Hepatocyte (in vitro differentiated cells): ENCODE results near the gene CD55. TPM values are rescaled to one million over a fixed set of nuclear protein-coding genes. Genes with fewer than 3 reads are reported as not detected.
"Not testable (repeated sequence)": the region's sequence is repeated elsewhere in the genome, so short reads cannot be mapped to it uniquely, and the experiment has no call there.

ENCODE experiments used
- DNase-seq: peaks from one replicate; pipeline ENCODE4 v3.0.0-alpha.2; 2016; ENCODE audit warnings: low spot score
- H2AFZ ChIP-seq: fragments of 200-600 bp; sonication (generic); 2 replicates; pipeline ENCODE4 v1.6.0; 2016; ENCODE audit warnings: antibody characterized with exemption, mild to moderate bottlenecking
- H3K27ac ChIP-seq: fragments of 200-600 bp; sonication (generic); 2 replicates; pipeline ENCODE4 v1.5.1; 2016; ENCODE audit warnings: mild to moderate bottlenecking
- H3K27me3 ChIP-seq: fragments of 200-600 bp; sonication (generic); 2 replicates; pipeline ENCODE4 v1.6.1; 2016
- H3K36me3 ChIP-seq: fragments of 200-600 bp; sonication (generic); replicated peaks from 2 replicates; pipeline ENCODE4 v1.5.1; 2016; ENCODE audit warnings: low read depth; ENCODE audit not compliant: insufficient read depth
- H3K4me1 ChIP-seq: fragments of 200-600 bp; sonication (generic); 2 replicates; pipeline ENCODE4 v1.5.1; 2016; ENCODE audit warnings: mild to moderate bottlenecking, moderate library complexity; ENCODE audit not compliant: insufficient read depth
- H3K4me2 ChIP-seq: fragments of 200-600 bp; sonication (generic); 2 replicates; pipeline ENCODE4 v1.6.0; 2016
- H3K4me3 ChIP-seq: fragments of 200-600 bp; sonication (generic); 2 replicates; pipeline ENCODE4 v1.5.1; 2016; ENCODE audit warnings: mild to moderate bottlenecking
- H3K79me2 ChIP-seq: fragments of 200-600 bp; sonication (generic); 2 replicates; pipeline ENCODE4 v1.6.0; 2017; ENCODE audit warnings: mild to moderate bottlenecking
- H3K9me2 ChIP-seq: fragments of 200-600 bp; sonication (generic); replicated peaks from 2 replicates; pipeline ENCODE4 v1.6.0; 2017; ENCODE audit warnings: mild to moderate bottlenecking; ENCODE audit not compliant: insufficient read depth
- H3K9me3 ChIP-seq: fragments of 200-600 bp; sonication (generic); 2 replicates; pipeline ENCODE4 v1.5.1; 2016; ENCODE audit warnings: low read depth, mild to moderate bottlenecking
- H4K20me1 ChIP-seq: fragments of 200-600 bp; sonication (generic); 2 replicates; pipeline ENCODE4 v1.6.0; 2016; ENCODE audit warnings: mild to moderate bottlenecking; ENCODE audit not compliant: insufficient read depth, poor library complexity, severe bottlenecking
- EZH2 ChIP-seq: fragments of 200-600 bp; sonication (generic); IDR thresholded peaks from 2 replicates; pipeline ENCODE4 v1.6.1; 2016; ENCODE audit warnings: antibody characterized with exemption, mild to moderate bottlenecking, borderline replicate concordance
- EZH2phosphoT487 ChIP-seq: fragments of 200-600 bp; sonication (generic); IDR thresholded peaks from one replicate; pipeline ENCODE4 v1.6.1; 2018; ENCODE audit warnings: antibody characterized with exemption, mild to moderate bottlenecking, low read depth, moderate library complexity; ENCODE audit not compliant: unreplicated experiment, severe bottlenecking
- WGBS: methylation state at CpG from one replicate; pipeline ENCODE4 v1.1.6; 2016; ENCODE audit warnings: low lambda C conversion rate; ENCODE audit errors: missing lambda C conversion rate; 5-methylcytosine and 5-hydroxymethylcytosine counted together
- polyA plus RNA-seq: library from polyadenylated mRNA; unstranded; fragments of >200 nt; fragmentation: Nextera tagmentation; extraction: Ambion mirVana; gene quantifications from 2 replicates; pipeline ENCODE4 v1.2.1, GENCODE V29; 2016
- total RNA-seq: library from RNA; depleted of rRNA; stranded (reverse); fragments of >200 nt; gene quantifications from 2 replicates; pipeline ENCODE4 v1.2.3, GENCODE V29; 2014
- TF ChIP-seq, protein P1 (sequence below): fragments of 200-600 bp; sonication (generic); IDR thresholded peaks from 2 replicates; pipeline ENCODE4 v1.5.1; 2016; ENCODE audit warnings: antibody characterized with exemption, mild to moderate bottlenecking; ENCODE audit not compliant: poor library complexity

Gene CD55
- total and polyA plus RNA-seq, 2 experiments from 2014 or later = 41.1 to 57.5 TPM

GRCh38 chr1:207318072-207318619 lies 3.3 kb upstream of the CD55 start:
- peaks cover 18% of the 10 kb centered on the region for H3K4me1 ChIP-seq
- H3K27ac ChIP-seq = peak overlapping the region; percentile 75
- H4K20me1 ChIP-seq = no peaks in the 10 kb centered on the region
- 87% methylated on average over 3 of the region's 3 CpGs for WGBS
- H2AFZ ChIP-seq = no peak overlapping the region
- H3K79me2 ChIP-seq = no peaks in the 10 kb centered on the region
- H3K4me2 ChIP-seq = no peak overlapping the region
- no peak for DNase-seq
- H3K27me3 ChIP-seq = no peaks in the 10 kb centered on the region
- TF ChIP-seq, protein P1, sequence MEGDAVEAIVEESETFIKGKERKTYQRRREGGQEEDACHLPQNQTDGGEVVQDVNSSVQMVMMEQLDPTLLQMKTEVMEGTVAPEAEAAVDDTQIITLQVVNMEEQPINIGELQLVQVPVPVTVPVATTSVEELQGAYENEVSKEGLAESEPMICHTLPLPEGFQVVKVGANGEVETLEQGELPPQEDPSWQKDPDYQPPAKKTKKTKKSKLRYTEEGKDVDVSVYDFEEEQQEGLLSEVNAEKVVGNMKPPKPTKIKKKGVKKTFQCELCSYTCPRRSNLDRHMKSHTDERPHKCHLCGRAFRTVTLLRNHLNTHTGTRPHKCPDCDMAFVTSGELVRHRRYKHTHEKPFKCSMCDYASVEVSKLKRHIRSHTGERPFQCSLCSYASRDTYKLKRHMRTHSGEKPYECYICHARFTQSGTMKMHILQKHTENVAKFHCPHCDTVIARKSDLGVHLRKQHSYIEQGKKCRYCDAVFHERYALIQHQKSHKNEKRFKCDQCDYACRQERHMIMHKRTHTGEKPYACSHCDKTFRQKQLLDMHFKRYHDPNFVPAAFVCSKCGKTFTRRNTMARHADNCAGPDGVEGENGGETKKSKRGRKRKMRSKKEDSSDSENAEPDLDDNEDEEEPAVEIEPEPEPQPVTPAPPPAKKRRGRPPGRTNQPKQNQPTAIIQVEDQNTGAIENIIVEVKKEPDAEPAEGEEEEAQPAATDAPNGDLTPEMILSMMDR = no peak
- TF ChIP-seq EZH2phosphoT487 (no peak), EZH2 (no peak)
- H3K9me2 ChIP-seq = no peaks in the 10 kb centered on the region
- no peaks in the 10 kb centered on the region for H3K36me3 ChIP-seq
- H3K9me3 ChIP-seq = no peaks in the 10 kb centered on the region
- no peak overlapping the region for H3K4me3 ChIP-seq

GRCh38 chr1:207319199-207319598 lies 2.3 kb upstream of the CD55 start:
- H3K36me3 ChIP-seq = no peaks in the 10 kb centered on the region
- no peak overlapping the region for H3K4me3 ChIP-seq
- no peaks in the 10 kb centered on the region for H3K27me3 ChIP-seq
- peak overlapping the region; percentile 11 for H3K27ac ChIP-seq
- no peaks in the 10 kb centered on the region for H4K20me1 ChIP-seq
- no peaks in the 10 kb centered on the region for H3K9me3 ChIP-seq
- no peak overlapping the region for H3K4me2 ChIP-seq
- TF ChIP-seq, protein P1 = no peak
- TF ChIP-seq EZH2phosphoT487 = no peak
- no peak for TF ChIP-seq EZH2
- no peak for DNase-seq
- no peak overlapping the region for H2AFZ ChIP-seq
- peaks cover 18% of the 10 kb centered on the region for H3K4me1 ChIP-seq
- H3K79me2 ChIP-seq = no peaks in the 10 kb centered on the region
- no peaks in the 10 kb centered on the region for H3K9me2 ChIP-seq

GRCh38 chr1:207320105-207320504 lies 1.4 kb upstream of the CD55 start:
- not testable (repeated sequence) for H3K4me2 ChIP-seq, H3K36me3 ChIP-seq, H3K9me2 ChIP-seq, H3K79me2 ChIP-seq, H3K27ac ChIP-seq, H2AFZ ChIP-seq, H3K27me3 ChIP-seq, DNase-seq, H3K4me3 ChIP-seq, H4K20me1 ChIP-seq, H3K9me3 ChIP-seq
- 67% methylated on average over 1 of the region's 1 CpG for WGBS
- peaks cover 18% of the 10 kb centered on the region for H3K4me1 ChIP-seq

DNA sequence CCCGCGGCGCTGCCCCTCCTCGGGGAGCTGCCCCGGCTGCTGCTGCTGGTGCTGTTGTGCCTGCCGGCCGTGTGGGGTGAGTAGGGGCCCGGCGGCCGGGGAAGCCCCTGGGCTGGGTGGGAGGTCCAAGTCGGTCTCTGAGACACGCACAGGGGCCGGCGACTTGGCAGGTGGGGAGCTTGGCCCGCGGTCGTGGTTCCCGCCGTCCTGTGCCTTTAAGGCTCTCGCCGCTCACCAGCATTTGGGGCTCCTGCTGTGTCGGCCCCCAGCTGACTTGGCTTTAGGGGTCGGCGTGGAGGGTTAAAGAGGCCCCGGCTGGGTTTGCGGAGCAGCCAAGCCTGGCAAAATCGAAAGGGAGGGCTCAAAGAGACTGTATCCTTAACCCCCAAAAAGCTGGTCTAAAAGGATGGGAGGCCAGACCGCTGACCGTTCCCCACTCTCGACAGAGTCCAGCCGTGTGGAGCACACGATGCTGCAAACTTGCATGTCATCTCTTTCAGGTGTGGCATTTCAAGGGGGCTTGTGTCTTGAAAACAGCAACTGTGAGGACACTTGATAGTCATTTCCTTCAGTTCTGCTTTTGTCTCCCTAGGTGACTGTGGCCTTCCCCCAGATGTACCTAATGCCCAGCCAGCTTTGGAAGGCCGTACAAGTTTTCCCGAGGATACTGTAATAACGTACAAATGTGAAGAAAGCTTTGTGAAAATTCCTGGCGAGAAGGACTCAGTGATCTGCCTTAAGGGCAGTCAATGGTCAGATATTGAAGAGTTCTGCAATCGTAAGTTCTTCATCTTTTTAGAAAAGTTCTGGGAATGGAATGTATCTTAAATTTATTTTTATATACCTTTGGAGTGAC lies 540 bp downstream of the CD55 start:
- Histone ChIP-seq H3K79me2 (no peaks in the 10 kb centered on the region), H3K36me3 (no peaks in the 10 kb centered on the region), H3K9me3 (no peaks in the 10 kb centered on the region), H3K9me2 (no peaks in the 10 kb centered on the region), H3K27me3 (no peaks in the 10 kb centered on the region), H2AFZ (peak overlapping the region; percentile 80), H4K20me1 (no peaks in the 10 kb centered on the region), H3K4me1 (peaks cover 9% of the 10 kb centered on the region), H3K4me3 (peak overlapping the region; percentile 77), H3K27ac (peak overlapping the region; percentile 95), H3K4me2 (peak overlapping the region; percentile 84)
- 3% methylated on average over 35 of the region's 37 CpGs for WGBS
- TF ChIP-seq EZH2 = no peak
- TF ChIP-seq, protein P1 = no peak
- no peak for TF ChIP-seq EZH2phosphoT487
- DNase-seq = peak; percentile 19
